RWPE1 (cell line): ENCODE results near the gene SIGLEC1.

ENCODE experiments used
- CTCF ChIA-PET: fragments of 350-600 bp; sonication (Branson Sonifier 250); formaldehyde crosslinking; extraction: SDS; loops from one replicate; lab custom pipeline; 2021; lab: Yijun Ruan, JAX
- POLR2A ChIA-PET: fragments of 400-600 bp; formaldehyde crosslinking; extraction: SDS; loops from one replicate; lab custom pipeline; 2020; ENCODE audit warnings: antibody characterized with exemption; ENCODE audit not compliant: low non-redundant PET; lab: Yijun Ruan, JAX
- DNase-seq: peaks from one replicate; pipeline ENCODE4 v3.0.0; 2012; ENCODE audit warnings: low spot score
- H3K27ac ChIP-seq: fragments of 450-650 bp; 2 replicates; pipeline ENCODE4 v1.5.1; 2017
- TF ChIP-seq, protein P1 (sequence below): fragments of 450-650 bp; conservative IDR thresholded peaks from 2 replicates; pipeline ENCODE4 v1.5.1; 2017; ENCODE audit warnings: low read depth, mild to moderate bottlenecking

The SIGLEC1 gene

GRCh38 chr20:3714092-3714491, 1.7 kb upstream of the SIGLEC1 start:
- no peak for DNase-seq
- ChIA-PET CTCF (interaction anchor here (0.6 kb wide), 1 partner anchor 66 kb away, joined by 3 read pairs; no protein-coding TSS in a partner anchor), POLR2A (no interaction called here)
- H3K27ac ChIP-seq, result no peak overlapping the region
- TF ChIP-seq, protein P1, sequence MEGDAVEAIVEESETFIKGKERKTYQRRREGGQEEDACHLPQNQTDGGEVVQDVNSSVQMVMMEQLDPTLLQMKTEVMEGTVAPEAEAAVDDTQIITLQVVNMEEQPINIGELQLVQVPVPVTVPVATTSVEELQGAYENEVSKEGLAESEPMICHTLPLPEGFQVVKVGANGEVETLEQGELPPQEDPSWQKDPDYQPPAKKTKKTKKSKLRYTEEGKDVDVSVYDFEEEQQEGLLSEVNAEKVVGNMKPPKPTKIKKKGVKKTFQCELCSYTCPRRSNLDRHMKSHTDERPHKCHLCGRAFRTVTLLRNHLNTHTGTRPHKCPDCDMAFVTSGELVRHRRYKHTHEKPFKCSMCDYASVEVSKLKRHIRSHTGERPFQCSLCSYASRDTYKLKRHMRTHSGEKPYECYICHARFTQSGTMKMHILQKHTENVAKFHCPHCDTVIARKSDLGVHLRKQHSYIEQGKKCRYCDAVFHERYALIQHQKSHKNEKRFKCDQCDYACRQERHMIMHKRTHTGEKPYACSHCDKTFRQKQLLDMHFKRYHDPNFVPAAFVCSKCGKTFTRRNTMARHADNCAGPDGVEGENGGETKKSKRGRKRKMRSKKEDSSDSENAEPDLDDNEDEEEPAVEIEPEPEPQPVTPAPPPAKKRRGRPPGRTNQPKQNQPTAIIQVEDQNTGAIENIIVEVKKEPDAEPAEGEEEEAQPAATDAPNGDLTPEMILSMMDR, result no peak

DNA sequence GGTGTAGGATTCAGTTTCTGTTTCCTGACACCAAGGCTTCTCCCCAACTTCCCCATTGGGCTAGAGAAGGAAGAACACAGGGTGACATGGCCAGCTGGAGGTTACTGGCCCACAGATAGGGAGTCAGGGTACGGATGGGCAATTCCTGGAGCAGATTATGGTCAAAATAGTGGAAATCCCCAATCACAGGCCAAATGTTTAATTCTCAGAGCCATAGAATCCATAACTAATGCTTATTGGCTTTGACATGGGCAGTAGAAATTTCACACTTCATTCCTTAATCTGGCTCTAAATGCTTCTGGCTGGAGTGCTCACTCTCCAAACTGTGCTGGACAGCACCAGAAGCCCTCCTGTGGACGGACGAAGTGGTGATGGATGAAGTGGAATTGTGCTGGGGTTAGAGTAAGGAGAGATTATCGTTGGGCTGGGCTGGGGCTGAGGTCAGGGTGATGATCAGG, 887 bp downstream of the SIGLEC1 start:
- ChIA-PET CTCF (interaction anchor here (0.6 to 2.6 kb wide), 25 partner anchors 14 to 291 kb away, joined by 3 to 37 read pairs (median 5); partner anchors contain the start of gene ADAM33), POLR2A (no interaction called here)
- no peak for DNase-seq
- H3K27ac ChIP-seq, result no peak overlapping the region
- TF ChIP-seq, protein P1, result no peak

GRCh38 chr20:3710703-3711483, 1.5 kb downstream of the SIGLEC1 start:
- TF ChIP-seq, protein P1, result peak; percentile 98
- CTCF ChIA-PET, result interaction anchor here (0.6 to 2.6 kb wide), 33 partner anchors 11 to 291 kb away, joined by 3 to 37 read pairs (median 4); partner anchors contain the start of genes ADAM33 and CDC25B
- H3K27ac ChIP-seq, result no peak overlapping the region
- DNase-seq, result peak; percentile 80
- POLR2A ChIA-PET, result interaction anchor here (0.6 kb wide), 1 partner anchor 16 kb away, joined by 6 read pairs; no protein-coding TSS in a partner anchor

DNA sequence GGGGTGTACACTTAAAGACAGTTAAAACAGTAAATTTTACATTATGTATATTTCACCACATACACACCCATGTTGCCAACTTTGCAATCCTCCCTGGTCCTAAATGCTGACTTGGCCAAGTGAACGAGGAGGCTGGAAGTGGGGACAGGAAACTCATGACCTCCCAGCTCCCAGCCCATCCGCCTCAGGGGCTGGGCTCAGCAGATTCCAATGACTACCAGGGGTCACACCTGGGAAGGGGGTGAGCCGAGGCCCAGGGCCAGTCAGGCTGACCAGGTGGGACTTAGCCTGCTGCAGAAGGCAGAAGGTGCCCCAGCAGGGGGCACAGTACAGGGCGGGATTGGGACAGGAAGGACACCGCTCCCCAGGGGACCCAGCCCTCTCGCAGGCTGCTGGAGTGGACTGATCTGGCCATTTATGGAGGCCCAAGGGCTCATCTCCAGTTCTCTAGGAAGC, 2.4 kb downstream of the SIGLEC1 start:
- ChIA-PET CTCF (interaction anchor here (0.5 to 2.6 kb wide), 19 partner anchors 9 to 247 kb away, joined by 3 to 37 read pairs (median 4); partner anchors contain the start of genes ADAM33 and CDC25B), POLR2A (no interaction called here)
- TF ChIP-seq, protein P1, result no peak
- no peak overlapping the region for H3K27ac ChIP-seq
- DNase-seq, result no peak

DNA sequence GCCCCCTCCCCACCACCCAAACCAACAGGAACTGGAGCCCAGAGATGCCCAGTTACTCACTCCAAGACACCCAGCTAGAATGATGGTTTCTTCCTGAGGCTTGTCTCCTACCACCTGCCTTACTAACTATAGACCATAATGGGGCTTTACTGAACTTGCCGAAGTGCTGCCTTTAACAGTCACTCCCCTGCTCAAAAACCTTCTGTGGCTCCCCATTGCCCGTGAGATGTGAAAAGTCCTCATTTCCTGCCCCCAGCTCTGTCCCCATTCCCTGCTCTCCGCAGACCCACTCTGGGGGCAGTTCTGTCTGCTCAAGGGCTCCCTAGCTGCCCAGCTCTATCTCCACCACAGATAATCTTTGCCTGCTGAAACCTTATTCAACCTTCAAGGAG, 4.9 kb downstream of the SIGLEC1 start:
- POLR2A ChIA-PET, result no interaction called here
- H3K27ac ChIP-seq, result no peak overlapping the region
- no peak for DNase-seq
- TF ChIP-seq, protein P1, result no peak
- CTCF ChIA-PET, result interaction anchor here (3.7 kb wide), 1 partner anchor 31 kb away, joined by 20 read pairs; no protein-coding TSS in a partner anchor

DNA sequence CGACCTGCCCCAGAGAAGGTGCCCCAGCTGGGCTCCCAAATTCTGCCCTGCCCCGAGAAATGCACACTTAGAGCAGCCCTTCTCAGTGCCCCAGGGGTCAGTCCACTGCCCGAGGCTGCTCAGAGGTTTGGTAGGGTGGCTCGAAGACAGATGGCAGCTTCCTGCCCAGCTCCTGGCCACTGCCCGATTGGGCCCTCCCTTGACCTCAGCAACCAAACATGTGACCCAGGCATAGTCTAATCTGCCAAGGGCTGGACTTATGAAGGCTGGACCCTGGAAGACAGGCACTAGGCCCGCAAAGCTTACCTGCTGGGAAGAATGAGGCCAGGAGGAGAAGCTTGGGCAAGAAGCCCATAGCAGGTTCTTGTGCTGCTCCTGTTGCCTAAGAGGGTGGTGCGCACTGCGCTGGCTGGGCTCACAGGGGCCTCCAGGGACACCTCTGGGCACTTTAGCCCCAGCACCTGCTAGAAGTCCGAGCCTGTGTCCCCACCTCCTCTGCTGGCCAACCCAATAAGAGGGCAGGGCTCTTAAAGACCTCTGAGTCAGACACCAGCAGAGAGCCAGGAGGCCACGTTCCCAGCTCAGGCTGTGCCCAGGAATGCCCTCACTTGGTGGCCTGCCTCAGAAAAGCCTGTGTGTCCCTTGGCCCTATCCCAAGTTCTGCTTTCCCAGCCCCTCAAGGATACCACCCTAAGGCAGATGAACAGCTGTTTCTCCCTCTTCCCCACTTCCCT, 5.5 kb downstream of the SIGLEC1 start:
- TF ChIP-seq, protein P1, result no peak
- H3K27ac ChIP-seq, result no peak overlapping the region
- ChIA-PET CTCF (interaction anchor here (3.7 kb wide), 1 partner anchor 31 kb away, joined by 20 read pairs; no protein-coding TSS in a partner anchor), POLR2A (no interaction called here)
- no peak for DNase-seq
